Measurements from ENCODE around the gene CNEP1R1.

GRCh38 chr16:50024207-50024606 is 818 bp upstream of the CNEP1R1 start:
- TF ChIP-seq ESRRA (IDR thresholded peaks at IDR 0.05; ENCODE audit: borderline replicate concordance, low read length) (no peak), CTCF (IDR thresholded peaks at IDR 0.05) (no peak), MYC (IDR thresholded peaks at IDR 0.05; ENCODE audit: borderline replicate concordance, low read length) (no peak), BHLHE40 (IDR thresholded peaks at IDR 0.05; ENCODE audit: low read depth, low read length) (no peak), CBX8 (IDR thresholded peaks at IDR 0.05) (no peak), USF2 (IDR thresholded peaks at IDR 0.05) (no peak), MAZ (IDR thresholded peaks at IDR 0.05; ENCODE audit: borderline replicate concordance, low read depth, low read length) (no peak), FOSL2 (IDR thresholded peaks at IDR 0.05) (no peak), FOSL2 (CRISPR knock-in tag; IDR thresholded peaks at IDR 0.05) (no peak)
- TF ChIP-seq, protein P1, sequence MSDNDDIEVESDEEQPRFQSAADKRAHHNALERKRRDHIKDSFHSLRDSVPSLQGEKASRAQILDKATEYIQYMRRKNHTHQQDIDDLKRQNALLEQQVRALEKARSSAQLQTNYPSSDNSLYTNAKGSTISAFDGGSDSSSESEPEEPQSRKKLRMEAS (IDR thresholded peaks at IDR 0.05) = no peak
